HG02870 (cell line): Measurements from ENCODE around the gene PLA2G2F.

ENCODE experiments used
- ATAC-seq: cut with Tn5 transposase; IDR thresholded peaks from one replicate; pipeline ENCODE4 v1.9.1; 2021; ENCODE audit warnings: mild to moderate bottlenecking, moderate library complexity; ENCODE audit not compliant: unreplicated experiment

The PLA2G2F gene

DNA sequence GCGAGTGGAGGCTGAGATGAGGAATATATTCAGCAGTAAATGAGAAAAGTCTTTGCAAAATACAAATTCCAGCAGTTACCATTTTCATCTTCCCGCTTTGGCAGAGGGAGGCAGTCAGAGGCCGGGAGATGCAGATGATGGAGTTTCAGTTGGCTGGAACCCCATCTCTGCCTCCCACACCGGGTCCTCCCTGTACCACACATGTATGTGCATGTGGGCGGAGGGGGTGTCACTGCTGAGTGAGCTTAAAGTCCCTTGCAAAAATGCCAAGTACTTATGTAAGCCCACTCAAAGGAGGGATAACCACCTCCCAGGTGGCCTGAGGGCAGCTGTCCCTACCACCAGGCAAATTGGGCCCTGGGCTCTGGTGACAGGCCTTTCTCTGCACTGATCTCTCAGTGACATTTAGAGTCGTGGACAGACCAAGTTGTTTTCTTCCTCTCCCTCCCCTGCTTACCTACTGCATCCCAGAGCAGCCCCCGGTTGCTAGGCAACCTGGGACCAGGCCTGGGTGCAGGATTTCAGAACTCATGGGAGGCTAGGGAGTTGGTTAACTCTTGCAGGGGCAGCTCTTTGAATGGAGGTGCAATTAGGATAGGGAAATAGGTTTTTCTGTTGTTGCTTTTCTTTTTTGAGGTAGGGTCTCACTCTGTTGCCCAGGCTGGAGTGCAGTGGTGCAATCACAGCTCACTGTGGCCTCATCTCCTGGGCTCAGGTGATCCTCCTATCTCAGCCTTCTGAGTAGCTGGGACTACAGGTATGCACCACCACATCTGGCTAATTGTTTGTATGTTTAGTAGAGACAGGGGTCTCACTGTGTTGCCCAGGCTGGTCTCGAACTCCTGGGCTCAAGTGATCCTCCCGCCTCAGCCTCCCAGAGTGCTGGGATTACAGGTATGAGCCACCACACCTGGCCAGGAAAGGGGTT lies 29.7 kb downstream of the PLA2G2F start:
- ATAC-seq: no peak

DNA sequence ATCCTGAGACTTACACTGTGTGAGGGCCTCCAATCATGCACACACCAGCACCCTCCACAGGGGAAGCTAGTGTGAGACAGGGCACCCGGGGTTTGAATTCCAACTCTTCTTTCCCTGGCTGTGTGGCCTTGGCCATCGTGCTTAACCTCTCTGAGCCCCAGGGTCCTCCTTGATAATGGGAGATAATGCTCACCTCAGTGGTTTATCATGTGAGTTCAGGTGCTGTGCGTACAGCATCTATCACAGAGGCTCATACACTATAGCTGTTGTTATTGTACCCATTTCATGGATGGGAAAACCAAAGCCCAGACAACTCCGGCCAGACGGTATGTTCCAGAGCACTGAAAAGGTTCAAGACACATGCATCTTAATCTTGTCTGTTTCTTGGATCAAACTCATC lies 30.8 kb downstream of the PLA2G2F start:
- ATAC-seq: no peak

DNA sequence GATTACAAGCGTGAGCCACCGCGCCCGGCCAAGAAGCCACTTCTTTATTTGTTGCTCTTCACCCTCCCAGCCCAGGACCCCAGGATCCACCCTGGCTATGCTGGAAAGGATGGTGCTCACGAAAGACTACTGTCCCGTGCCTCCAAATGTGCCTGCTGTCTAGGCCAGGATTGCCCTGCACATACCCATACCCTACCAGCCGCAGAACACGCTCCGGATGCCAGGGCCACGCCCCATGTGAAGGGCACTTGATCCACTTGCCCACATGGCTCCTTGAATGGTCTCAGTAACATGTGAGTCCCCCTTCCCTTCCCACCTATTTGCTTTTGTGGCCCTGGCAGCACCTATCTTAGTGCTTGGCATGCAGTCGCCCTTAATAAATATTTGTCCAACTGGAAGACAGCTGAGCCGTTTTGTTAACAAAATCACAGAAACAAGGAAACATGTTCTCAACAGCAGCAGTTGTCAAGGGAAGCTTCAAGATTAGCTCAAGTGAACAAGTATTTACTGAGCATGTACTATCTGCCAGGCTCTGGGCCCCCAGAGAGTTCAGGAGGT lies 33.0 kb downstream of the PLA2G2F start:
- no peak for ATAC-seq

DNA sequence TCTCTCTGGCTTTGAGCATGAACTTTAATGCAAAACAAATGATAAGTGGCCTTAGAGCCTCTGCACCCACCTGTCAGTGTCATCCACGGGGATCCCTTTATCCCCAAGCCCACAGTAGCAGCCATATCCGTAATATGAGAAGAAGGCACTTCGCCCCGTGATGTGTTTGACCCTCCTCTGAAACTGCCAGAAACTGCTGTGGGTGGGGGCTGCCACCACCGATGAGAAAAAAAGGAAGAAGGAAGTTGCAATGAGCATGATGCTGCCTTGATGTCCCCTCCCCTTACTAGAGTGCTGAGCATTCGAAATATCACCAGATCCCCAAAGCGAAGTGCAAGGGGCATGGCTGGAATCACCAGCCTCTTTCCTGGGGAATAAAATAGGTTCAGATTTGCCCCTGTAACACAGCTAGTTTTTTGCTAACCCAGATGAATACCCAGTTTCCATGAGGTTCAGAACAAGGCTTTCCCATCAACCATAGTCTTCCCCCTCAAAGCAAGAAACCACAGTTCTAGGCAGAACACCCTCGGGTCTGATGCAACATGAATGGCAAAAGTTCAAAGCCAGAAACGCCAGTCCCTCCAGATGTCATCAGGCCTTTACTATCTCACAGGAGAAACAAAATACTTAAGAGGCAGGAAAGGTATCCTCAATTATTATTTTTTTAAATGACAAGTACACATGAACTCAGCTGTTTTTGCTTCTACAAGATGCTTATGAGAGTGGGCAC lies 36.0 kb downstream of the PLA2G2F start:
- ATAC-seq: no peak

DNA sequence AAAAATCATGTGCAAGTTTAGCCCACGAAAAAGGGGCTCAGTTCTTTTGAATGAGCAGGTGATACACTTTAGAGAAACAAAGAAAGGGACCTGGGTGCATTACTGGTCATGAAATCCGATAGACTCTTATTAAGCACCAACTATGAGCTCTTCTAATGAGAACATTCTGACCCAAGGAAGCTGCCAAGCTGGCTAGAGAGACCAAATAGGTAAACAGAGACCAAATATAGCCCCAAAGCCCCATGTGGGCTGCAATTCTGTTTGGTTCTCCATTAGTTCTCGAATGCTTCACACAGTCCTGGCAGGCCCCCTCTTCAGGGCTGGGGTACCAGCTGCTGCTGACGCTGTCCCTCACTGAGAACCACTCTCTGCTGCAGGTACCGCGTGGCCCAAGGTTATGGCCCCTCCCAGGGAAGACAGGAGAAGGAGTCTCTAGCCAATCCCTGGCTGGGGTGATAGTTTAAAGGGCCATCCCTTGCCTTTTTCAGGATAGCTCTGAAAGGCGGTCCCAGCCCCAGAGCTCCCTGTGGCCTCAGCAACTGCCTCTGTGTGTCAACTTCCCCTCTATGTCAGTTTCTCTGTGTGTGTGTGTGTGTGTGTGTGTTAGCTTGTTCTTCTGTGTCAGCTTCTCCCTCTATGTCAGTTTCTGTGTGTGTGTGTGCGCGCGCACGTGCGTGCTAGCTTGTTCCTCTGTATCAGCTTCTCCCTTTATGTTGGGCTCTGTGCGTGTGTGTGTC lies 39.7 kb downstream of the PLA2G2F start:
- ATAC-seq: no peak

DNA sequence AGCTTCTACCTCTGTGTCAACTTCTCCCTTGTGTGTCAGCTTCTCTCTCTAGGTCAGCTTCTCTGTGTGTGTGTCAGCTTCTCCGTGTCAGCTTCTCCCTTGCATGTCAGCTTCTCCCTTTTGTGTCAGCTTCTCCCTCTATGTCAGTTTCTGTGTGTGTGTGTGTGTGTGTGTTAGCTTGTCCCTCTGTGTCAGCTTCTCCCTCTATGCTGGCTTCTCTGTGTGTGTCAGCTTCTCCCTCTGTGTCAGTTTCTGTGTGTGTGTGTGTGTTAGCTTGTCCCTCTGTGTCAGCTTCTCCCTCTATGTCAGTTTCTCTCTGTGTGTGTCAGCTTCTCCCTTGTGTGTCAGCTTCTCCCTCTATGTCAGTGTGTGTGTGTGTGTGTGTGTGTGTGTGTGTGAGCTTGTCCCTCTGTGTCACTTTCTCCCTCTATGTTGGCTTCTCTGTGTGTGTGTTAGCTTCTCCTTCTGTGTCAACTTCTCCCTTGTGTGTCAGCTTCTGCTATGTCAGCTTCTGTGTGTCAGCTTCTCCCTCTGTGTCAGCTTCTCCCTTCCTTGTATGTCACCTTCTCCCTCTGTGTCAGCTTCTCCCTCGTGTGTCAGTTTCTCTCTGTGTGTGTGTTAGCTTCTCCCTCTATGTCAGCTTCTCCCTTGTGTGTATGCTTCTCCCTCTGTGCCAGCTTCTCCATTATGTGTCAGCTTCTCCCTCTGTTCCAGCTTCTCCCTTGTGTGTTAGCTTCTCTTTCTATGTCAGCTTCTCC lies 40.4 kb downstream of the PLA2G2F start:
- no peak for ATAC-seq

DNA sequence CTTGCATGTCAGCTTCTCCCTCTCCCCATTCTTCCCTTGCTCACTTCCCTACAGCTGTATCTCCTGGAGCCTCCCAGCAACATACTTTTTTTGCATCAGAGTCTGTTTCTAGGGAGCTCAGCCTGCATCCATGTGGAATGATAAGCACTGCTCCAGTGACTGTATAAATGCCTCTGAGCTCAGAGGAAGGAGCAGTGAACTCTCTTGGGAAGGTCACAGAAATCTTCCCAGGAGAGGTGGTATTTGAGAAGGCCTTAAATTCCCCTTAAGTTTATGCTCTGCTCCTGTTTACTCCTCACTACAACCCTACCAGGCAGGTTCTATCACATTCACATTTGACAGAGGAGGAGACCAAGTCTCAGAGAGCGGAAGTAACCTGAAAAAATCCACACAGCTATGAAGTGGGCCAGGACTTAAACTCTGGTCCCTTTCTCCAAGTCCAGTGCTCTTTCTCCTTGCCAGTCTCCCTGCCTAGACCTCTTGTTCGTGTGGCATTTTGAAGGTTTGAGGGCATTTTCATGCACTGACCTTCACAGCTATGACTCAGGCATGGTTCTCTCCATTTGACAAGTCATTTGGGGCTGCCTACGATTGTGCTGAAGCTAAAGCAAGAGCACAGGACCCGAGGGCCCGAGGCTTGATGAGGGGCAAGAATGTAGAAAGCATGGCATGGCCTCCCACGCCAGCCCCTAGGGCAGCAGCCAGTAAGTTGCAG lies 41.2 kb downstream of the PLA2G2F start:
- ATAC-seq: no peak

DNA sequence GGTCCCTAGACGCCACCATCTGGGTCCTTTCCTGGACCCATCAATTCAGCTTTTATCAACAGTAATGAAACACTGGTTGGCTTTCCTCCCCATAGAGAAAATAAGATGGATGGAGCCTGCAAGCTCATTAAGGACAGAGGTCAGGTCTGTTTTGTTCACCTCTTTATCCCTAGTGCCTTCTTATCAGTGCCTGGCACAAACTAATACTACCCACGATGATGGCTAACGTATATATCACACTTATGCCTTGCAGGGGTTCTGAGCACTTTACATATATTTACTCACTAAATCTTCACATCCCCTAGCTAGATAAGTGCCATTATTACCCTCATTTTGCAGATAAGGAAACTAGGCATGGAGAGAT lies 41.7 kb downstream of the PLA2G2F start:
- ATAC-seq: no peak

DNA sequence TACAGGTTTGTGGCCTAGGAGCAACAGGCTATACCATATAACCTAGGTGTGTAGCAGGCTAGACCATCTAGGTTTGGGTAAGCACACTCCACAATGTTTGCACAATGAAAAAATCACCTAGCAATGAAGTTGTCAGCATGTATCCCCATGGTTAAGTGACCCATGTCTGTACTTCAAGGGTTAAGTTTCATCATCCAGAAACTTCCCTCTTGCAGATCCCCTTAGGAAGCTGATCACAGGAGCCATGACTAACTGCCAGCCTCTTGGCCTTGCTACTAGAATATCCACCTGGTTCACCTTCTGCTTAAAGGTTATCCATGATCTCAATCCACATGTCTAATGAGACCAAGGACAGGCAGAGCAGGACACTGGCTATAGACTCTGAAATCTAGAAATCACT lies 43.3 kb downstream of the PLA2G2F start:
- ATAC-seq: no peak

DNA sequence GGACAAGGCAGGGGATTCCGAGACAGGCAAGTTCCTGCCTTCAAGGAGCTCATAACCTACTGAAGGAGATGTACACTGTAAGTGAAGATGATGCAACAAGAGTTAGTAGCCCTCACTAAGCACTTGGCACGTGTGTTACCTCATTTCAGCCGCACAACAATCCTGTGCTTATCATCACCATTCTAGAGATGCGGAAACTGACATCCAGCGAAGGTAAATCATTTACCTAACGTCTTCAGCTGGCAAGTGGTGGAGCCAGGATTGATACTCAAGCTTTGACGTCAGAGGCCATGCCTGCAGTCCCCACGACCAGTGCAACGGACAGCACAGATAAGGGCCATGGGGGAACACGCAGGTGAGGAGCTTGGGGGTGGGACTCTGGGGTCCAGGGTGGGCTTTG lies 43.9 kb downstream of the PLA2G2F start:
- no peak for ATAC-seq

DNA sequence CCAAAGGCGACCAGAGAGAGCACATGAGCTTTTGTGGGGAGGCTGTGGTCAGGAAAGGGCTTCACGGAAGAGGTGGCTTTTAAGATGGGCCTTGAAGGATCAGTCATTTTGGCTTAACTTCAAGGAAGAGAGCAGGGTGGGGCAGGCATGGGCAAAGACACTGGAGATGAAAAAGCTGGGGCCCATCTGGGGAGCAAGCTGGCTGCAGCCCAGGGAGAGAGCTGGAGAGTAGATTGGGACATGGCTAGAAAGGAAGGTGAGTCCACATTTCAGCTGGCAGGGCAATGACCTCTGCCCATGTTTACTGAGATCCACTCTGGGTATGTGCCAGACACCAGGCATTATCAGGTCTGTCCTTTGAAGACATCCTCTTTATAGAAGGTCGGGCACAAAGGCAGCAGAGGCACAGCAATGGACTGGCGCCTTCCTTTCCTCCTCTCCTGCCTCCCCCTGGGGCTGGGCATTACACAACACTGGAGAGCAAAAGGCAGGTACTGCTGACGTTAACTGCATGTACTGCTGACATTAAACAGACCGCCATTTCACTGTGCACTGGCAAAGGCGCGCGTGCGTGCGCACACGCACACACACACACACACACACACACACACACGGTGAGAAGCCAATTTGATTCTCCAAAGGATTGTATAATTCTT lies 44.6 kb downstream of the PLA2G2F start:
- ATAC-seq: no peak

DNA sequence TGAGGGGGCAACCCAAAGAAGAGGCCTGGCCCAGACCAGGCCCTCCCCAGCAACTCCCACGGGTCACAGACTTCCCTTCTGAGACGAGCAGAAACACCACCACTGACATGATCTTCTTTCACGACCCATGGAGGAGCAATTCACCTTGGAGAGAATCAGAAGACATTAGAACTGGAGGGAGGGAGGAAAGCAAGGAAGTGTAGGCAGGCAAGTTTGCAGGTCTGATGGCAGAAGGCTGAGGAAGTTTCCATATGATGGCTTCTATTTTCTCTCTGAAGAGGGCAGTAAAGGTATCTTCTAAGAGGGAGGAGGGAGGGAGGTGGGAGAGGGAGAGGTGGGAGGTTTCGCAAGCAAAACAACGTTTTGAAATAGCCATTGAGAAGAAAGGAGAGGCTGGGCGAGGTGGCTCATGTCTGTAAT lies 45.4 kb downstream of the PLA2G2F start:
- no peak for ATAC-seq

DNA sequence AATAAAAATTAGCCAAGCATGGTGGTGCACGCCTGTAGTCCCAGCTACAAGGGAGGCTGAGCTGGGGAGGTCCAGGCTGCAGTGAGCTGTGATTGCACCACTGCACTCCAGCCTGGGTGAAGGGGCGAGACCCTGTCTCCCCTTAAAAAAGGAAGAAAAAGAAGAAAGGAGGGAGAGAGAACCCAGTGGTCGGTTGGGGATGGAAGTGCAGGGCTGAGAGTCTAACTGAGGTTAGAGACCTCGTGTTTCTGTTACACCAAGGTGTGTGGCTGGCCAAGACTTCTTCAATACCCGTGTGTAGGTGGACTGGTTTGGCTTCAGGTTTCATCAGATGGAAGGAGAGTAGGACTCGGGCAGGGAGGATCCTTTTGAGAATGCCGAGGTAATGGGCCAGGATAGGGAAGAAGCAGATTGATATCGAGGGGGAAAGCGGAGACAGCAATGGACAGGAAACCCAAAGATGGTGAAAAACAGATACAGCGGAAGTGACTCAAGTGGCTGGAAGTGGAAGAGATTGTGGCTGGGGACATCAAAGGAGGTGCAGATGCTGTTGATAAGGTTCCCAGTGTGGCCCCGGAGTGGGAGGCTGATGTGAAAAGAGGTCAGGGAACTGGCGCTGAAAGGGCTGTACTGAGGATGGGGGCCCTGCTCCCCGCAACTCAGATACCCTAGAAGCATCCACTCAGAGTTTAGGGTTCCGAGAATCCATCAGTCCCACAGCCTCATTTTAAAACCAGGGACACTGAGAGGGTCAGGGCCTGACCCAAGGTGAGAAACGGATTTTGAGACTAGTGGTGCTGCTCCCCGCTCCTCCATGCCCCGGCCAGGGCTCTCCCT lies 46.1 kb downstream of the PLA2G2F start:
- no peak for ATAC-seq

DNA sequence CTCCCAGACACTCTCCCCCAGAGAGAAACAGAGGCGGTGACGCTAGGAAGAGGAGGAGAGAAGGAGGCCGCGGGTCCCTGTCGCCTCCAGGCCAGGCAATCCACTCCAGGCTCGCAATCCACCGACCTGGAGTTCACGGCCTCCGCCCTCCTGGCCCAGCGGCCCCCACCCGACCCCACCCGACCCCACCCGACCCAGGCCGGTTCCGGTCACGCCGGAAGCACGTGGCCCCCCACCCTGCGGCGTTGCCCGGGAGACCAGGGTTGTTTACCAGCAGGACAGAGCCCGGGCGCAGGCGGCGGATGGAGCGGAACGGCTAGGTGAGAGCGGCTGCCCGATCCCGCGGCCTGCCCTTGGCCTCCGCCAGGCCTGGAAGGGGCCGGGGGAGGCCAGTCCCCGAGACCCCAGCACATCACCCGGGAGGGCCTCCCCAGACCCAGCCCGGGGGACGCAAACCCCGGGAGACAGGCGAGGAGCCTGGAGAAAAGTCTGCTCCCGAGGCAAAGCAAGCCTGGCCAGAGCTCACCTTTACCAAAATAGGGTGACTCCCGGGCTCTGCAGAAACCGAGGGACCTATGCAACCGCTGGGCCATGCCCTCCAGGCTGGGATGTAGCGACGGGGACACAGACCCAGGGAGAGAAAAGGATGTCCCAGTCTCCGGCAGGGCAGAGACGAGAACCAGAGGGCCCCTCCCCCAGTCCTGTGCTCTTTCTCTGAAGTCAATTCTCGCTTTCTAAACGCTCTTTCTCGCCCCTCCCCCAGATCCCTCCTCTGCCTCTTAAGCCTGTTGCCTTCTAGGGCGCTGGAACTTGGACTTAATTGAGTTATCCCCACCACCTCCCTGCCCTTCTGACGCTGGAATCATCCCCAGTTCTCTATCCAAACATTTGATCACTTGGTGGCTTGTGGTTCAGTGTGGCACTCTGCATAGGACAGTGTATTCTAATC lies 47.0 kb downstream of the PLA2G2F start, which contains the start of the genes PLA2G2C and UBXN10:
TSS of gene PLA2G2C (minus strand) at position 685 of the 949 bp plus-strand sequence. CDS start 9,155 bp downstream, outside the sequence.
TSS of gene UBXN10 (plus strand) at position 263 of the 949 bp plus-strand sequence. CDS start 4,466 bp downstream, outside the sequence.
- ATAC-seq: no peak

DNA sequence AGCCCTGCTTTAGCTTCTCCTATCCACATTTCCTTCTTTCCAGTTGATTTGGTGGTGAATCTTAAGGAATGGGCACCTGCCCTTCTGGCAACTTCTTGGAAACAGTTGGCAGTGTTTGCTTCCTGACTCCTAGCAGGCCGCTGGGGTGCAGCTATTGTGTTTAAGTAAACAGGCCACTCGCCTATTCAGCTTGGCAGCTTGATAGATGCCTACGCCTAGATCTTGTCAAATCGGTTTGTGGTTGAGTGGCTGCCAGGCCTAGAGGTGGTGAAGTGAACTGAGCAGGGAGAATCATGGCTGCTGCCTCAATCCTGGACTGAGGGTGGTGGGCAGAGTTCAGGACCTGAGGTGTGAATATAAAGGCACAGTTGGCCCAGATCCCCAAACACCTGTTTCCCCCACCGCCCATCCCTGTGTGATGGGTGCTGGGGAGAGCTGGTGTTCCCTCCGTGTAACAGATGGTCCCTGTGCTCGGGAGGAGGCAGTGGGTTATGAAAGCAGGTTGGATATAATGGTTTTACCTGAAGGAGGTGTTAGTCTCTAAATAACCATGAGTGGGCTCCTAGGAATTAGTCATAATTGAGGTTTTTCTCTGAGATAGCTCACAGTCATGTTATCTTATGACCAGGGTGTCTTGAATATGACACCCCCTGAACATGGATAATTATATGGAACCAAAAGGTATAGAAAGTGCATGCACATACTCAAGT lies 48.1 kb downstream of the PLA2G2F start:
- no peak for ATAC-seq

DNA sequence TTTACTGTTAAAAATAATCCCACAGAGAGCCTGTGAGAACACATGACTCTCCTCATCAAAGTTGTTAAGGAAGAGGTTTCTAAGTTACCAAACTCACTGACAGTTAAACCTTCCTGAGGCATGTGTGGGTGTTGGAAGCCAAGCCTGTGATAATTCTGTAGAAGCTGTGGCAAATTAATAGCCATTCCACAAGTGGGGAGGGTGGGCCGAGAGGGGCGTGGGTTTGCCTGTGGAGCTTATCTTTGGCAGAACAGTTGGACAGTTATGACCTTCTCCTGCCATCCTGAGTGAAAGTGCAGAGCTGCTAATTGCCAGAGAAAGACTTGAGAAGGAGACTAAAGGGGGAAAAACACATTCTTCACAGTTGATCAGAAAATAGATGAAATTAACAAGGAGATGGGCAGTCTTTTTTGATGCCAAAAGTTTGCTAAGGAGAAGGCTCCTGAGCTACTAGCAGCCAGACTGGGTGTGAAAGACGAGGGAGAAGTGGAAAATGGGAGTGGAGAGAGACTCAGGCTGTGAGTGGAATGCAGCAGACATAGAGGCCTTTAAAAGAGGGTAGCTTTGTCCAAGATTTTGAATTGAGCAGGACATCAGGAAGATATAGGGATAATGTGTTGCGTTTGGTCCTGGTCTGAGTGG lies 48.8 kb downstream of the PLA2G2F start:
- no peak for ATAC-seq
